ENCODE data around the gene SYS1. TPM values are rescaled to one million over a fixed set of nuclear protein-coding genes. Genes with fewer than 3 reads are reported as not detected.

Gene SYS1
- total RNA-seq, 1 donor from 2014 or later = 21.4 TPM

GRCh38 chr20:45378191-45378590, 15.2 kb downstream of the SYS1 start, which contains the start of gene TP53TG5:
Gene TP53TG5, minus strand, starts transcription at chr20:45378325. Its CDS starts 89 bp downstream, at chr20:45378236.
- no peak for DNase-seq (ENCODE audit: low read depth, low spot score)

DNA sequence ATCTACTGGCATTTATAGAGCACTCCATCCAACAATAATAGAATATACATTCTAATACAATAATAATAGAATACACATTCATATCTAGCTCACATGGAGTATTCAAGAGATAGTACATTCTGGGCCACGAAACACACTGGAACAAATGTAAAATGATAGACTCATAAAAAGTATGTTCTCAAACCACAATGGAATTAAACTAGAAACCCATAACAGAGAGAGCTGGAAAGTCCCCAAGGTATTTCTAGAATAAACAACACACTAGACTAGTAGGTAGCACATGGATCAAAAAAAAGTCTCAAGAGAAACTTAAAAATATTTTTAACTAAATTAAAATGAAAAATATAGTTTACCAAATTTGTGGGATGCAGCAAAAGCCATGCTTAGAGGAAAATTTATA, 24.3 kb downstream of the SYS1 start:
- no peak for DNase-seq (ENCODE audit: low read depth, low spot score)

GRCh38 chr20:45390931-45391330, 28.0 kb downstream of the SYS1 start:
- DNase-seq (ENCODE audit: low read depth, low spot score) = no peak

DNA sequence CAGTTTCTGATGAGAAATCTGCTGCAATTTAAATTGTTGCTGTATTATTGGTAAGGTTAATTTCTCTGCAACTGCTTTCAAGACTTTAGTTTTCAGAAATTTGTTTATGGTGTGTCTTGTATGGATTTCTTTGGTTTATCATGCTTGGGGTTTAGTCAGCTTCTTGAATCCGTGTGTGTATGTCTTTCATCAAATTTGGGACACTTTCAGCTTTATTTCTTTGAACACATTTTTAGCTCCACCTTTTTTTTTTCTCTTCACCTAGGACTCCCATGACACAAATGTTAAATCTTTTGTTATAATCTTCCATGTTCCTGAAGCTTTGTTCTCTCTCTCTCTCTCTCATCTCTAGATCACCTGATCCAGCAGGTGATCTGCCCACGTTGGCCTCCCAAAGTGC, 28.6 kb downstream of the SYS1 start:
- no peak for DNase-seq (ENCODE audit: low read depth, low spot score)

DNA sequence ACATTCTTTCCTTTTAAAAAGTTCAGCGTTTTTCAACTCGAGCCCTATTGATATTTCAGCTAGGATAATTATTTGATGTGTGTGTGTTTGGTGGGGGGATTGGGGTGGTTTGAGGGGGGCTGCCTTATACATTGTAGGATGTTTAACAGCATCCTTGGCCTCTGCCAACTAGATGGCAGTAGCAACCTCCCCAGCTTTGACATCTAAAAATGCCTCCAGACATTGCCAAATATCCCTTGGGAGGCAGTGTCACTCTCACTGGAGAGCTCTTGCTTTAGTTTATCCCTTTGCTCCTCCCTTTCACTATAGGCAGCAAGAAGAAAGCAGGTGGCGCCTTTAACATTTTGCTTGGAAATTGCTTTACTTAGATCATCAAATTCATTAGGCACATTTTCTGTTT, 29.8 kb downstream of the SYS1 start:
- DNase-seq (ENCODE audit: low read depth, low spot score) = no peak

- DNase-seq (ENCODE audit: low read depth, low spot score) = no peak
These were observed 31.5 kb downstream of the SYS1 start for GRCh38 chr20:45394221-45395113.

- DNase-seq (ENCODE audit: low read depth, low spot score) = no peak
These were observed 32.1 kb downstream of the SYS1 start for GRCh38 chr20:45395114-45395415.

DNA sequence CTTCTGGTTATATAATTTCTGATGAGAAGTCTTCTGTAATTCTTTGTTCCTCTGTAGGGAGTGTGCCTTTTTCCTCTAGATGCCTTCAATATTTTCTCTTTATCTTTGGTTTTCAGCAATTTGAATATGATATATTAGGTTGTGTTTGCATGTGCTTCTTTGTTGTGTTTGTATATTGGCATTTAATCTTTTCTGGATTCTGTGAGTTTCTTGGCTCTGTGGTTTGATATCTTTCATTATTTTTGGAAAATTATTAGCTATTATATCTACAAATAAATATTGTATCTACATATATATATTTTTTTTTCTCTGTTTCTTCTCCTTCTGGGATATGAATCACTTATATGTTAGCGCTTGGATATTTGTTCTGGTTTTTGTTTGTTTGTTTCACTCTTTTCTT, 36.1 kb downstream of the SYS1 start:
- no peak for DNase-seq (ENCODE audit: low read depth, low spot score)

GRCh38 chr20:45400346-45401031, 37.5 kb downstream of the SYS1 start:
- no peak for DNase-seq (ENCODE audit: low read depth, low spot score)

- no peak for DNase-seq (ENCODE audit: low read depth, low spot score)
These were observed 40.0 kb downstream of the SYS1 start for GRCh38 chr20:45402946-45403345.

DNA sequence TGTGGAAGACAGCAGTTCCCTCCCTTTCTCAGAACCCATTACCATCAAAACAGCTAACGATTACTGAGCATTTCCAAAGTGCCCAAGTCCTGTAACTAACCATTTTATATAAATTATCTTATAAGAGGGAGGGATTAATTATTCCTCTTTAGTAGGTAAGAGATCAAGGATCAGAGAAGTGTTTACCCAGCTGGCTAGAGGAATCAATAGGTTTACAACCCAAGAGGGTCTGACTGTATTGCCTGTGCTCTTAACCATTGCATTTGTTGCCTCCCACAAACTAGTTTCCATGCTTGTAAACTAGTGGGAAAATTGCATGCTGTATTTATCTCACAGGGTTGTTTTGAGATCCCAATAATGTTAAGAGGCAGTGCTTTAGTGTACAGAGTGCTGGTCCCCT, 41.5 kb downstream of the SYS1 start:
- no peak for DNase-seq (ENCODE audit: low read depth, low spot score)

- DNase-seq (ENCODE audit: low read depth, low spot score) = no peak
These were observed 42.8 kb downstream of the SYS1 start for GRCh38 chr20:45405571-45406259.

DNA sequence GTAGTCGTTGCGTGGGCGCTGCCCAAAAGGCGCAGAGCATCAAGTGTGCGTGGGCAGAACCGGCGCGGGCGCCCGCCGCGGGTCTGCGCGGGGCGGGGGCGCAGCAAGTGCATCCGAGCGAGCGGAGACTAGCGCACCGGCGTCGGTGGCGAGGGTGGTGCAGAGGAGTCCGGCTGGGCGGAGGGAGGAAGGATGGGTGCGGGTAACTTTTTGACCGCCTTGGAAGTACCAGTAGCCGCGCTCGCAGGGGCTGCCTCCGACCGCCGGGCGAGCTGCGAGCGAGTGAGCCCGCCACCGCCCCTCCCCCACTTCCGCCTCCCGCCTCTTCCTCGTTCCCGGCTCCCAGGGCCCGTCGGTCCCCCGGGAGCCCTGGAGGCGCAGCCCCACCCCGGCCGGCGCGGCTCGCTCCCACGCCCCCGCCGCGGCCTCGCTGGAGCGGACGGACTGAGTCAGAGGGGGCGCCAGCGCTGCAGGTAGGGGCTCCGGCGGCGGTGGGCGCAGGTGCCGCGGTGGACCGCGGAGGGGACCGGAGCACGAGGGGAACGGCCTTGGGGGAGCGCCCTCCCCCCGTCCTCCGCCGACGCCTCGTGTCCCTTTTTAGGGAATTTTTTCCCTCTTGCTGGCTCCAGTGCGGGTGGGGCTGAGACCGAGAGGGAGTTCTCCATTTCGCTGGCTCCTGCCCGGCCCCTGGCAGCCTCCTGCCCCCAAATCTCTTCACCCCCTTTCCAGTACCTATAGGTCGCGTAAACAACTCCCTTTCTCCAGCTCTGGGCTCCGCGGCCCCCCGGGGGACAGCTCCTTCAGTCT, 43.5 kb downstream of the SYS1 start:
- no peak for DNase-seq (ENCODE audit: low read depth, low spot score)

DNA sequence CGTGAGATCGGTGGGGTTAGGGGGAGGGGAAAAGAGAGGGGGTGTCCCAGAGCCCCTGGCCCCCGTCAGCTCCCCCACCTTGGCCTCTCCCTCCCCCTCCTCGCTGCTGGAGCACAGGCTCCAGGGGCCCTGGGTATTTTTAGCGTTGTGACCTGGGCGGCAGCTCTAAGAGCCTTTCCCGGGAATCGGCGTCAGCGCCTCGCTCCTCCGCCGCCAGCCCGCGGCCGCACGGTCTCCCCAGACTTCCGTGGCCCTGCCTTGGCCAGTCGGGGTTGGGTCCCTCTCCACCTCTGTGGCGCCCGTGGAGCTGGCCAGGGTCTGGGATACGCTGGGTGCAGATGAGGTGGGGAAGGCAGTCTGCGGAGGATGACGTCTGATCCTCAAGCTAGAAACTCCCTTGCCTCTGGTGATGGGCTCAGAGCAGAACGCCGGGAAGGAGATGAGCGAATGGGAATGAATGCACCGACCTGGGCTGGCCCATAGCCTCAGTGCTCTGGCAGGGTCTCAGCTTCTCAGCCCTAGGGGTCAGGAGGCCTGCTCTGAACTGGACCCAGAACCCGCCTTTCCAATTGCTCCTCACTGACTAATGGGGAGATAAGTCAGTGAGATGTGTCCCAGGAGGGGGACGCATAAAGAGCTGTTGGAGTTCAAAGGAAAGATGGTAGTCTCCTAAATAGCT, 44.2 kb downstream of the SYS1 start:
- DNase-seq (ENCODE audit: low read depth, low spot score) = no peak

DNA sequence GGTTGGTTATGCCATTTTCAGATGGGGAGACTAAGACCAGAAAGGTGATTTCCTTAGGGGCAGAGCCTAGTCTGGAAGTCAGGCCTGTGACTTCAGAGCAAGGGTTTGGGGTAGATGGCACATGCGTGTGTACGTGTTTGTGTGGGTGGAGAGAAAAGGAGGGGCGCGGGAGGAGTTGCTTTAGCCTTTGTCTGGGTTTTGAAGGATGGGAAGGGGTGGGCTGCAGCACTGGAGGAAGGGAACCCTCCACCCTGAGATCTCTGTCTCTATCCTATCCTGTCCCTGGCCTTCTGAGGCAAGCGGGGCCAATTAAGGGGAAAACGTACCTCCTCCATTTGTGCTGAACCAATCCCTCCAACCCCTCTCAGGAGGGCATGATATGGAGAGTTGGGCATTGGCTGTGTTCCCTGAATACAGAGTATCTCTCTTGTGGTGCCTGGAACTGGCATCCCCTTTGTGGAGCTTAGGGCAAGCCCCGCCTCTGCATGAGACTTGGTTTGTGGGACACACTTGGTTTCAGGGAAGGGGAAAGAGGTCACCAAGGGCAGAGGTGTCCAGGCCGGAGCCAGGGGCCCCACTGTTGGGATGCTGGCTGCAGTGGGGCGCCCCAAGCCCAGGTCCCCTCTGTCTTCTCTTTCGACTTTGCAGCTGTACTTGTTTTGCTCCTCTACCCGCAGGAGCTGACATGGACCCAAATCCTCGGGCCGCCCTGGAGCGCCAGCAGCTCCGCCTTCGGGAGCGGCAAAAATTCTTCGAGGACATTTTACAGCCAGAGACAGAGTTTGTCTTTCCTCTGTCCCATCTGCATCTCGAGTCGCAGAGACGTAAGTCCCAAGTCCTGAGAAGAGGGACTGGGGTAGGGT, 45.1 kb downstream of the SYS1 start, which contains the start of gene DBNDD2:
Gene DBNDD2 (plus strand): TSS at position 507 of the 863 bp plus-strand sequence. CDS start 179 bp downstream, at position 686.
- DNase-seq (ENCODE audit: low read depth, low spot score) = no peak

DNA sequence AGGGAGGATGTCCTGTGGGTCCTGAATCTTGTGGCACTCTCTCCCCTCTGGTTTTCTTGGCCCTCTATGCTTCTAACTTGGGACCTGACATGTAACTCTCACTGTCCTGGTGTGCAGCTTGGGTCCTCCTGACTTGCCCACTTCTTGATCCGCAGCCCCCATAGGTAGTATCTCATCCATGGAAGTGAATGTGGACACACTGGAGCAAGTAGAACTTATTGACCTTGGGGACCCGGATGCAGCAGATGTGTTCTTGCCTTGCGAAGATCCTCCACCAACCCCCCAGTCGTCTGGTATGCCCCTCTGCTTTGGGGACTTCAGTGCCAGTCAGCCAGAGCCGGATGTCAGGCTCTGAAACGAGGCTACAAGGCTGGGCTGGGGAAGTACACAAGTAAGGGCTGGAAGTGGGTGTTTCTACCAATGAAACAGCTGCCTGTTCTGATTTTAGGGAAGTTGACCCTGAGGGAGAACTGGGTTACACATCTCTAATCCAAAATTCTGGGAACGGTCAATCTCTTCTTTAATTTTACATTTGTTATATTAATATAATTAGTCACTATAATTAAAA, 45.8 kb downstream of the SYS1 start:
- DNase-seq (ENCODE audit: low read depth, low spot score) = no peak

- DNase-seq (ENCODE audit: low read depth, low spot score) = no peak
These were observed 46.7 kb downstream of the SYS1 start for GRCh38 chr20:45409521-45410272.

GRCh38 chr20:45410887-45411286, 47.9 kb downstream of the SYS1 start:
- no peak for DNase-seq (ENCODE audit: low read depth, low spot score)

DNA sequence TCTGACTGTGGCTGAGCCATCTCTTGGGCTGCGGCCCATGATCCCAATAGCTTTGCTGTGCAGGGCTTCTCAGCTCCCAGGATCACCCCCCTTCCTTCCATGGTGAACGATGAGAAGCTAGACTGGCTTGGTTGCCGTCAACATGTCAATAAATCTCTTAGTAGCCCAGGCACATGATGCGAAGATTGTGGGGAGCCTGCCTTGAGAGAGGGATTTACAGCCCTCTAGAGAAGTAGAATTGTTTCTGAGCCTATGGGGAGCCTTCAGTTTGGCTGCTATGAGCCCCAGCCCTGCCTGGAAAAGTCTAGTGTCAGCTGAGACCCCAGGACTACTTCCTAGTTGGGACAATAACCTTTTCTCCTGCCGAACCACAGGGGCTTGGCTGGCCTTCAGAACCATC, 49.7 kb downstream of the SYS1 start:
- no peak for DNase-seq (ENCODE audit: low read depth, low spot score)

All from pulmonary artery endothelial cell (primary cell).